NCI-H526 treated with DMSO at 0.1 percent for 48 hours (cell line): Measurements from ENCODE around the gene AKAP13.
A peak's percentile ranks its signal among the peaks of the same experiment; 100 is the strongest.
"Not testable (repeated sequence)": the region's sequence is repeated elsewhere in the genome, so short reads cannot be mapped to it uniquely, and the experiment has no call there.

Experiments
- DNase-seq: peaks from one replicate; lab custom pipeline; 2025; lab: John Stamatoyannopoulos, UW

Gene AKAP13

DNA sequence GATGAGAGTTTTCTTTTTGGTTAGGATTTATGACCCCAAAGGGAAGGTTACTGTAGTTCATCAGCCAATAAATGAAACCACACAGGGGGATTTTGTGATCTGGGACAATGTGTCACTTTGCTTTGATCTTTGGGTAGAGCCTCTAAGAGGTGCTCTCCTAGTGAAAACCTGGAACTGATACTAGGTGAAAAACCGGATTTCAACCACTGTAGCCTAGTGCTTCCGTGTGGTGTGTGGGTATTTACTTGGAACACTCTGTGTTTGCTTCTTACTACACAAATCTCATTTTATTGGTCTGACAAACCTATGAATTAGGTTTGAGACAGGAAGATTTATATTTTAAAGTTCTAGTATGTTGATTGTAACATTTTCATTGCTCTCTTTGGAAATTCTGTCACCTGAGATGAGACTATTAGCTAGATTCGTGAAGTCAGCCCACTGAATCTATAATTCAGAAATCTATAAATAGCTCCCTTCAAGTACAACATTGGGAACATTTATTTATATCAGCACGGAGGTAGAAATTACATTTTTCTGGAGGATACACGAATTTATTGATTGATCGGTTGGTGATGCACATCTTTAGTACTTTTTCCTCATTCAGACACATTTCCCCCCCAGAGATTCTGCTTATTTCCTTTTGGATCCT, 119.8 kb downstream of the AKAP13 start:
- no peak for DNase-seq

DNA sequence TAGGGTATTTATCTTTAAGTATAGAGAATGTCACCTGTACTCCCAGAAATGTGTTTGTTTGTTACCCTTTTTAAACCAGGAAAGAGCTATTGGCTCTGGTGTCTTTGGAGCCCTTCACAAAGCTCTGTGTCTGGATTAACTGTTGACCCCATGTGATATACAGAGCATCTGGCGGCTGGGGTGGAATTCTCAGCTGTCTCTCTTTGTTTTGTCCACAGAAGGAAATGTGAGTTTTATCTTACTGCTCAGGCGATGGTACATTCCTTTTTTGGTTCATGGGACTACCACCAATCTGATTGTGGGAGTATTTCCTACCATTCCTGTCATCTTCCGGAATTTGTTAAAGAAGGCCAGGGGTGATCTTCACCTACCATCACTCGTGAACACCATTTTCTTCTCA, 120.3 kb downstream of the AKAP13 start:
- no peak for DNase-seq

DNA sequence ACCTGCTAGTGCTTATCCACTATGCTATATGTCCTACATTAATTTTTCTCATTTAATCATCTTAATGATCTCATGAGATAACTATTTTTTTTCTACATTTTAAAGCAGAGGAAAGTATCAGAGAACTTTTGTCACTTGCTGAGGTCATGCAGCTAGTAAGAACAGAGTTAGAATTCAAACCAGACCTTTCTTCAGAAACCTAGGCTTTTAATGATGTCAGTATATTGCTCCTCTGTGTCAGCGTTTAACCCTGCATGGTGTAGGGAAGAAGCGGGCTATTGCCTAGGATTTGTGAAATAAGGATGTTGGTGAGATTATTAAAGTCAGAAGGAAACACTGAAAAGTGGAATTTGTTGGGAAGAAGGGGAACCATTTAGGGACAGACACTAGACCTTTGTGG, 121.2 kb downstream of the AKAP13 start:
- no peak for DNase-seq

DNA sequence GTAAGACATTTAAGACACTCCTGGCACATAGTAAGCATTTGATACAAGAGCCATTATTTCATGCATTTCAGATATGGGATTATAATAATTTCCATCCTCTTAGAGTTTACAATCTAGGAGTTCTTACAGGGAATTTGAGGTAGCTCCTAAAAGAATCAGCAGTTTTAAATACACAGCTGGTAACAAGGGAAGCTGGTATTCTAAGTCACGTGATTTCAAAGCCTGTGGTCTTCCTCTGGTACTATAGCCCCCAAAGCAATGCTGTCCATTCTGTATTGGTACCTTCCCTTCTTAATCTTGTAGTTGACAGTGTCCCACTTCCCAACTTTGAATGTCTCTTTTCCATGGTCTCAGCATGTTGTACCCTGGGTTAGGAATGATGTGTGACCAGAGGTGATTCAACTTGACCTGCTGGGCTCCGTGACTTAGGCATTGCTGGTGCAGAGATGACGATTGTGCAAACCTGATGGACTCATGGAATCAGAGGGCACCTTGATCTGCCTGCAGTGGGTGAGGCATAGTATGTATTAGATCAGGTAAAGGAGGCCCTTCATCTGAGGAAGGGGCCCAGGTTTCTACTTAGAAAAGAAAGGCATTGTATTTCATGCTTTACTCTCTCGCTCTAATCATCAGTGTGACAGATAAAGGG, 122.9 kb downstream of the AKAP13 start:
- no peak for DNase-seq

DNA sequence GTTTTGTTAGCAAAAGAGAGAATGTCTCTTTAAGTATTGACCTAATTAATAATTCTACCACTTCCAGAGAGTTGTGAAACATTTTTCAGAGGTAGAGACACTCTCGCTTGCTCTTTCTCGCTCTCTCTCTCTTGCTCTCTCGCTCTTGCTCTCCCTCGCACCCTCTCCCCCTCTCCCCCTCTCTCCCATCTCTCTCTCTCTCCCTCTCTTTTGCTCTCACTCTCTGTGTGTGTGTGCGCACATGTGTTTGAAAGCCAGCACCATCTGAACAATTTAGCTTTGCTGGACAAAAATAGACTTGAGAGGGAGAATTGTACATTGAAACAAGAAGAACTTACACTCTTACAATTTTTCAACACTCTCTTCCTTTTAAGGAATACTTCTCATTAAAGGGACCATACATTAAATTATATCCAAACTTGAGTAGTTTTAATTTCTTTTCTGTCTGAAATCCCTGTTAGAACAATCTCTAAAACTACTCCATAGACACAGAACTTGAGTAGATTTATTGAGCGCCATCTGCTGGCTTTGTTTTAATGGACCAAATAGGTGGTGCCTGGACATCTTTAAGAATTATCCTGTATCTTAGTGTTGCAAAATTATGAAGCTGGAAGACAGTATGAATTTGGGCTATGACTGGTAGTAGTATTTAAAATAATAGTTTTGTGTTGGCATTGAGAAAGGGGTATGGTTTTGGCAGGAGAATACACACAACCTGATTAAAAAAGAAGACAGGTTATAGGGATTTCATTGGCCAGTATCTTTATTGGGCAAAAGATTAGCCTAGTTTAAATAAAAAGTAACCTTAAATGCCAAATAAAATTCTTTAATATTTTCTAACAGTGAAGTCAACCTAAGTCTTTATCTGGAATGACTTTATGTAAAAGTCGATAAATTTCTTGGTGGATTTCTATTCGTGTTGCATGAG, 124.6 kb downstream of the AKAP13 start:
- peak; percentile 47 for DNase-seq

DNA sequence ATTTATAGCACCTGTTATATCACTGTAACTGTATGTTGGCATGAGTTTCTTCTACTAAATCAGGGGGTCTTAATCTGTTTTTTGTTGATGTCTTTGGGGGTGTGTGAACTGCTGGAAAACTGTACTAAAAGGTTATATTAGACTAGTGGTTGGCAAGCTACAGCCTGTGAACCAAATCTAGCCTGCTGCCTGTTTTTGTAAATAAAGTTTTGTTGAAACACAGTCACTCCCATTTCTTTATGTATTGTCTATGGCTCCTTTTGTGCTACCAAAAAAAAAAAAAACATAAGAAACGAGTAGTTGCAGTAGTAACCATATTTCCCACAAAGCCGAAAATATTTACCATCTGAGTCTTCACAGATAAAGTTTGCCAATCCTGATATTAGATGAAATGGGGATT, 126.7 kb downstream of the AKAP13 start:
- no peak for DNase-seq

DNA sequence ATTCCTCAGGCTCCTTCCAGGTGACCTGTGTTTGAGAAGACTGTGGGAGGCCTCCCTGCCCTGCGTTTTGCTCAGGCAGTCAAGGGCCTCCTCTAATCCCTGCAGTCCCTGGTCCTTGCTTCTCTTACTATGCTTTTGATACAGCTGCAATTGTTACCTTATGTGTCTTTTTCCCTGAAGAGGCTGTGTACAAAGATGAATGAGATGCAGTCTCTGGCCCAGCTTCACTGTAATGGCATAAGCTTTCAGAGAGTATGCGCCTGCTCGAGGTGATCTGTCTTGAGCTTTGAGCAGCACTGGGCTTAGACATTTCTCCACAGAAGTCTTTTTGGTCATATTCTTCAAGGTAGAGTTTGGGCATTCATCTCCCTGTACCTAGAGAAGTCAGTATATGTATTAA, 129.6 kb downstream of the AKAP13 start:
- no peak for DNase-seq

DNA sequence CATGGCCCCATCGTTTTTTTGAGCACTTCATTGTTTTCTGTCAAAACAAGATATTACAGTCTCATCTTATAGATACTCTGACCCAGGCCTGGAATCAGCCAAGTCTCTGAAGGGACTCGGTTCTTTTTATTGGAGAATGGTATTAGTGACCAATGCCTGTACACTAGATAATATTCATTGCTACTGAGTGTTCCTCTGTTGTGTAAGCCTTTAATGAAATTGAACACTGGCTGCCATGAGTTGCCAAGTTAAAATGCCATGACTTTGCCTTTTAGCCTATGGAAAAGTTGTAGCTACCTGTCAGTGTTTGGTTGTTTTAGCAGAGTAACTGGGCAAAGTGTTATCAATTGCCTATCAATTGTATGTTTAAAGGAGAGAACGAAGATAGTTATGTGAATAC, 134.0 kb downstream of the AKAP13 start:
- no peak for DNase-seq

DNA sequence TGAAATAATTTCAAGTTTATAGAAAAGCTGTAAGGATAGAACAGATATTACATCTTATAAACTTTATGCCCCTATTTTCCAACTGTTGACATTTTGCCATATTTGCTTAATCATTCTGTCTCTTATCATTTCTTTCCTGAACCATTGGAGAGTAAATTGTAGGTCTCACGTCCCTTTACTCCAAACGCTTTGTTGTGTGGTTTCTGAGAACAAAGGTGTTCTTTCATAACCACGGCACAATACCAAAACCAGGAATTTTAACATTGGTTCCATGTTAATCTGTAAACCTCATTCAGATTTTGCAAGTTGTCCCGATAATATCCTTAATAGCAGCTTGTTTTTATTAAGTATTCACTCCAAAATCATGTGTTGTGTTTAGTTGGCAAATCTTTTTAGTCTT, 134.8 kb downstream of the AKAP13 start:
- DNase-seq = no peak

DNA sequence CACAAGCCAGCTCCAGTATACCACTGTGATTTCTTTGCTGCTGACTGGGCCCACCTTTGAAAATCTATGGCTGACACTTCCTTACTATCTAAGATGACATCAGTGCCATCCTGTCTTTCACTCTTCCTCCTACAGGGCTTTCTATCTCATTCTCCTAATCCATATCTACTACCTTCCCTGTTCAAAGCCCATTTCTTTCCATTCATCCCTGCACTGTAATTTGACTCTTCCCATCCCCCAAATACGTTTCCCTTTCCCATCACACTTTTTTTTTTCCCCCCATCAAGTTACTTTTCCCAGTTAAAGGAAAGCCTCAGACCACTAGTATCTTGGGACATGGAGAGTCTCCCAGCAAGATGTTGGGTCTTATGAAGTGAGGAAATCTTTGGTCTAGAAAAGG, 136.7 kb downstream of the AKAP13 start:
- DNase-seq = no peak

DNA sequence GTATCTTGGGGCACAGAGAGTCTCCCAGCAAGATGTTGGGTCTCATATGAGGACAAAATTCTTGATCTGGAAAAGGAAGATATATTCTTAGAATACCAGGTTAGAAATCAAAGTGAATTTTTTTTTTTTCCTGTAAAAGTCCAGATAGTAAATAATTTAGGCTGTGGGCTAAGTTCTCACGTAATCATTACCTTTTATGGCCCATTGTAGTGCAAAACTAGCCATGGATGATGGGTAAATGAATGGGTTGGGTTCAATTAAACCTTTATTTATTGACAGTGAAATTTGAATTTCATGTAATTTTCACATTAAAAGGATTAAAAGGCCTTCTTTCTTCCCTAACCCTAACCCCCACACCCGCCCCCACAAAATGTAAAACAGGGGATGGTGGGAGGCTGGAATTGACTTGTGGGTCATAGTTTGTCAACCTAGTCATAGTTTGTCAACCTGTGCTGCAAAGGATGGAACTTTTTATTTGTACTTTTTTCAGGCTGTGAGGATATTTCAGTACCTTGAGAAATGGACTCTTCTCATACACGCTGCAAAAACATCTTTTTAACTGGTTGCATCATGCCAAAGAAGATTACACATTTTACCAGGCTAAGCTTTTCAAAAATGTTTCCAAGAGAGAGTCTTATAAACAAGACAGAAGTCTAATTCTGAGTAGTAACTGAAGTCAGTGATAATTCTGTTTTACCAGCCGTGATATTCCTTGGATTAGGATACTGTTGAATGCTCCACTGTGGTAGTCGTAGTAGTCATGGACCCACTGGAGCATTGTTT, 138.8 kb downstream of the AKAP13 start:
- DNase-seq = no peak

DNA sequence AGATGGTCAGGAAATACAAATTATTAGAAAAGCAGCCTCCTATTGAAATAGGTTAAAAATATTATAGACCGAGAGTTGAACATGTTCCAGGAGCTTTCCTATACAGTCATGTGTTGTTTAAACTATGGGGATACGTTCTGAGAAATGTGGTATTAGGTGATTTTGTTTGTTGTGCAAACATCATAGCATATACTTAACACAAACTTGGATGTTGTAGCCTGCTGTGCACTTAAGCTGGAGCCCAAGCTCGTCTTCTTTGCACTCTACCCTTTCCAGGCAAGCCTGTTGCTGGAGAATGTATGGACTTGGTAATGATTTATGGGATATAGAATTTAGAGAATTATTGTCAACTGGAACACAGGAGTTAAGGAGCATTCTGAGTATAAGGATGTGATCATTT, 140.2 kb downstream of the AKAP13 start:
- DNase-seq = no peak

DNA sequence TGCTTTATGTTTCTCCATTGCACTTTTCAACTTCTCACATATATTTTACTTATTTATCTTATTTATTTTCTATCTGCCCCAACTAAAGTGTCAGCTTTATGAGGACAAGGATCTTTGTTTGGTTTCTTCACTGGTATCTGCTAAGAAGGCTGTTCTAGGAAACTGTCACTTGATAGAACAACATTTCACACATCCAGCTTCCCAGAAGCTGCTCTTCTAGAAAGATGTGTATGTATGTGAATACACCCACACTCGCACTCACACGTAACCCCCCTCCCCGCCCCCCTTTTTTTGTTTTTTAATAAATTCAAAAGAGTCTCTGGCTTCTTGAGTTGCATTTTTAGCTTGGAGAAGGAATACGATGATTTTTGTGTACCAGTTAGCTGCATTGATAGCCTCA, 143.1 kb downstream of the AKAP13 start:
- no peak for DNase-seq

DNA sequence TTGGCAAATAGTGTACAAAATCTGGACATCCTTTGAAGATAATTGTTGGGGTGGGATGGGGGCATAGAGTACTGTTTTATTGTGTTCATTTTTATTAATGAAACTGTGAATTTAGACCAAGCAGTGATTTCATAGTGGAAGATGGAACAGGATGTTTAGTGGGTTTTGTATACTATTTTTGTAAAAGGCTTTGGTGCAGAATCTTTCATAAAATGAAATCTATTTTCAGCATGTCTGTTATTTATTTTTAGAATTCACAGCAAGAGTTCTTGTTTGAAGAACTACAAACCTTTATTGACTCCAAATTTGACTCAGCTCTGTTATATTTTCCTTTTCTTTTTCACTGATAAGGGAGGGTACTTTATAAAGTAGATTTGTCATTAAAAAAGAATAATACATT, 145.4 kb downstream of the AKAP13 start:
- no peak for DNase-seq

DNA sequence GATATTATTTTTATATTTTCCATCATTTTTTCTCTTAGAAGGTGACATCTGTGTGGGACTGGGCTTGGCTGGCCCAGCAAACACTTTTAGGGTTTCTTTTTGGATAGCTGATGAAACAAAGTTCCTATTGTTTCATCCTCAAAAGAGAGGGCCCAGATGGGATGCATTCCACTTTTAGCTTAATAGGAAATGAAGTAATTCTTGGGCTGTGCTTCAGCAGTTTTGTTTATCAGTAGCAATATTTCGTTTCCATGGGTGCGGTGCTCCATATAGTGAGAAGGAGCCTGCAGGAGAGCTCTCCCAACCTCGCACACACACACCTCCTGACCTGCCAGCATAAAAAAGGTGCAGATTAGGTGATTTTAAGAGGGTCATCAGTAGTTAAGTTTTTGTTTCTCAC, 147.5 kb downstream of the AKAP13 start:
- DNase-seq = no peak

DNA sequence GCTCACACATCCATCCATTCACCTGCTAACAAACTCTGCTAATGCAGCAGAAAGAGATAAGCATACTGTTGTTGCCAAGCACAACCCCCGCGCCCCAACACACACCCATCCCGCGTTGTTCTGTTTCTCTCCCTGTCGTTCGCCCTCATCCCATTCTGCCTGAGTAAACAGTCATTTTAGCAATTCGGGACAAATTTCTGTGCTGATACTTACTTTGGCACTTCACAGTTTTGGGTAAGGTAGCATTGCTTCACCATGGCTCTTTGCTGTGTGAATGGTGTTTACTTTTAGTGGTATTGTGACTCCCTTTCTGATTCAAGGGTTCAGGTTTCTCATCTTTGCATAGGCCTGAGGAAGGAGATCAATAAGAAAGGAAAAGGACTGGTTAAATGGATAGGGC, 149.7 kb downstream of the AKAP13 start:
- DNase-seq = no peak

DNA sequence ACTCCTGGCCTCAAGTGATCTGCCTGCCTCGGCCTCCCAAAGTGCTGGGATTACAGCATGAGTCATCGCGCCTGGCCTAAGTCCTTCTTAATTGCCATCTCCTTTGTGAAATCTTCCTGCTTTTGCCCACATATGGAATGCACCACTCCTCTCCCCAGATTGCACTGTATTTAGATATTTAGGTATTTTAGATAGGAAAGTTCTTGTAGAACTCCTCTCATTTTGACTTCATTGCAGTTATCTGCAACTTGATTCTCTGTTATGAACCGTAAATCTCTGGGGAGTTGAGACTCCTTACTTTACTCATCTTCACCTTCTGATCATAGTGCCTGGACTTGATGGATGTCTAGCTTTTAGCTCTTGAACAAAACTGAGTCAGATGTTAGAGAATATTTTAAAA, 150.7 kb downstream of the AKAP13 start:
- no peak for DNase-seq

DNA sequence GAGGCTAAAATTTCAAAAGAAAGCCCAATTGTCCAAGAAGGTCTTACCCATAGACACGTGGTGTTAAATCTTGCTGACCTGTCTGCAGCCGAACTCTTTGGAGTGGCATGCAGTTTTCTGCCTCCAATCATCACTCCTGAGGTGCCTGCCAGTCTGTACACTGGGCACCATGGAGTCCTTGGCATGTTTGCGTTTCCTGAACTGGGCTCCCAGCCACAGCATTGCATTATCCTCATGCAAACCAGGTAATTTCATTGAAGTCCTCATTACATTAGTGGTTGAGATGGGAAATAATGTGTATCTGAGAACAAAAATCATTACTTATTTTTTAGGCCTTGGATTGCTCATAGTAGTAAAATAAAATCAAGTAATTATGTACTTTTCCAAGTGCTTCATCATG, 152.3 kb downstream of the AKAP13 start:
- no peak for DNase-seq

DNA sequence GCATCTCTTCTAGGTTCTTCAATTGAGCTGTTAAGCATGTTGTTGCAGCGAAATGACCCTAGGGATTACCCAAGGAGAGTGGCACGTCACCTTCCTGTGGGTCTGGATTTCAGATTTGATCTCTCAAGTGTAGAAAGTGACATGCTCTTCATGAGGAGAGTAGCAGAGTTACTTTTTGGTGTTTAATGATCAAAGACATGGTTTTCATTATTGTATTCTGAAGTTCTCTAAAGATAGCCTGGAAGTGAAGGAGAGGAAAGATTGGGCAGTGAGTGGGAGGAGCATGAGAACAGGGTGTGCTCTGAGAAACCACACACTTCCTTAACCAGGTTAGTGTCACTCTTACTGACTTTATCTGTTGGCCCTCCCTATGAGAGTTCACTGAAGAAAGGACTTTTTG, 153.6 kb downstream of the AKAP13 start:
- no peak for DNase-seq

DNA sequence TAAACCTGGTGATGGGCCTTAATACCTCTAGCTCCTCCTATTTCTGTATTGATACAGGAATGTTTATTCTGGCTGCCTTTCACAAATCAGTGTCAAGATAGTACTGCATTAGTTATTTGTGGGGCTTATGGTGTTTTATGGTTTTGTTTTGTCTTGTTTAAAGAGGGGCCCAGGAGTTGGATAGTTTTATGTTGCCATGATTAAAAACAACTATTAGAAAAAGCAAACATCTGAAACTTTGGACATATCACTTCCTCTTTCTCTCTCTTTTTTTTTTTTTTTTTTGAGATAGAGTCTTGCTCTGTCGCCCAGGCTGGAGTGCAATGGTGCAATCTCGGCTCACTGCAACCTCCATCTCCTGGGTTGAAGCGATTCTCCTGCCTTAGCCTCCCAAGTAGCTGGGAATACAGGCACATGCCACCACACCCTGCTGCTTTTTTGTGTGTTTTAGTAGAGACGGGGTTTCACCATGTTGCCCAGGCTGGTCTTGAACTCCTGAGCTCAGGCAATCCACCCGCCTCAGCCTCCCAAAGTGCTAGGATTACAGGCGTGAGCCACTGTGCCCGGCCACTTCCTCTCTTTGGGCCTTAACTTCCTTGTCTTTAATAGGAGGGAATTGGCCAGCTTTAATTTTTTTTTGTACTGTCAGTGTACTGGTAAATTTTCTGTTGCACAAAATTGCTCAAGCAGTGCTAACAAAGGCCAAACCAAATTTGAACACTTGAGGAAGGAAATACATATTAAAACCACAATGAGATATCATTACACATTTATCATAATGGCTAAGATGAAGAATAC, 155.3 kb downstream of the AKAP13 start:
- not testable (repeated sequence) for DNase-seq

DNA sequence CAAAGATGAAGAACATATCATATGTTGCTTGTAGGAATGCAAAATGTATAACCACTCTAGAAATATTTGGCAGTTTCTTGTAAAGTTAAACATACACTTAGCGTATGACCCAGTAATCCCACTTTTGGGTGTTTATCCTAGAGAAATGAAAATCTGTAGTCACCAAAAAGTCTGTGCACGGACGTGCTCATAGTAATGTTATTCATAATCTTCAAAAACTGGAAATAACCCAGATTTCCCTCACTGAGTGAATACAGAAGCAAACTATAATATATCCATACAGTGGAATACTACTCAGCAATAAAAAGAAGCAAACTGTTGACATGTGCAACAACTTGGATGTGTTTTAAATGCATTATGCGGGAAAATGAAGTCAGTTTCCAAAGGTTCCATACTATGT, 155.9 kb downstream of the AKAP13 start:
- DNase-seq = no peak

DNA sequence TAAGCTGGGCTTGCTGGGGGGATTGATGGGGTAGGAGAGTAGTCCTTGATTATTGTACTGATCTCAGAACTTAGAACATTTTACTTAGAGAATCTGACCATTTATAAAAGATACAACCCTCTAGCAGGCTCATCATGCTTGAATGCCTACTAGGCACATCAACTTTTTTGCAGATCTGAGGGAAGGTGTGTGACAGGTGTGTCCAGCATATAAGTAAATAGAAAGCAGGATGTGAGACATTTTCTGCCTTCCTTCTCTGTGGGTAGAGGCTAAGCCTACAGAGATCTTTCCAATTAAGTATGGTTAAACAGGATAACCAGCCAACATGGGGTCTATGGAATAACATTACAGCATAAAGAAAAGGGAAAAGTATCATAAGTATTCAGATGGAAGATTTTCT, 159.1 kb downstream of the AKAP13 start:
- DNase-seq = no peak
